IMR-90 (cell line): ENCODE results near the gene WDR89. TPM values are rescaled to one million over a fixed set of nuclear protein-coding genes. Genes with fewer than 3 reads are reported as not detected.
A peak's percentile ranks its signal among the peaks of the same experiment; 100 is the strongest.

Experiments
- ATAC-seq: fragments of 200-7000 bp; cut with Tn5 transposase; 2 replicates; pipeline ENCODE4 v1.9.1; 2020; ENCODE audit warnings: low read depth, mild to moderate bottlenecking, moderate library complexity
- BruUV-seq: library from RNA; stranded (reverse); fragments of 400-500 nt; replicated peaks from 2 replicates; lab custom pipeline; 2021; lab: Mats Ljungman, UMichigan
- CTCF ChIA-PET: fragments of 300-600 bp; formaldehyde crosslinking; extraction: SDS; loops from one replicate; lab custom pipeline; 2021; ENCODE audit warnings: antibody characterized with exemption; lab: Yijun Ruan, JAX
- POLR2A ChIA-PET: fragments of 300-600 bp; sonication (Branson Sonifier 250); formaldehyde crosslinking; loops from one replicate; lab custom pipeline; 2022; ENCODE audit warnings: antibody characterized with exemption; ENCODE audit not compliant: unreplicated experiment; lab: Charles Lee
- DNase-seq: peaks from one replicate; pipeline ENCODE4 v3.0.0; 2013
- H2AFZ ChIP-seq: replicated peaks from 2 replicates; pipeline ENCODE3; 2013; ENCODE audit warnings: low read length, mild to moderate bottlenecking; ENCODE audit not compliant: poor library complexity
- H2AK5ac ChIP-seq: 2 replicates; pipeline ENCODE4 v1.6.1; 2013; ENCODE audit warnings: low read depth, low read length, inconsistent platforms
- H2AK9ac ChIP-seq: replicated peaks from 2 replicates; pipeline ENCODE3; 2013; ENCODE audit warnings: mild to moderate bottlenecking, low read depth, low read length, moderate library complexity; ENCODE audit not compliant: poor library complexity
- H2BK120ac ChIP-seq: 2 replicates; pipeline ENCODE4 v1.6.1; 2013; ENCODE audit warnings: low read depth, low read length, inconsistent platforms
- H2BK15ac ChIP-seq: 3 replicates; pipeline ENCODE4 v1.6.1; 2013; ENCODE audit warnings: low read depth, low read length, inconsistent platforms
- H2BK20ac ChIP-seq: 2 replicates; pipeline ENCODE4 v1.6.1; 2013; ENCODE audit warnings: low read depth, mild to moderate bottlenecking, inconsistent platforms, low read length, moderate library complexity
- H2BK5ac ChIP-seq: 2 replicates; pipeline ENCODE4 v1.6.1; 2013; ENCODE audit warnings: mild to moderate bottlenecking, low read depth, low read length, inconsistent platforms; ENCODE audit not compliant: poor library complexity, severe bottlenecking
- H3K14ac ChIP-seq: replicated peaks from 2 replicates; pipeline ENCODE4 v1.6.1; 2013; ENCODE audit warnings: low read depth, low read length, inconsistent platforms
- H3K18ac ChIP-seq: 2 replicates; pipeline ENCODE4 v1.6.1; 2013; ENCODE audit warnings: low read depth, low read length, control low read depth
- H3K23ac ChIP-seq: 2 replicates; pipeline ENCODE4 v1.6.1; 2013; ENCODE audit warnings: low read depth, low read length, inconsistent platforms
- H3K27ac ChIP-seq: 2 replicates; pipeline ENCODE4 v1.5.1; 2013; ENCODE audit warnings: mild to moderate bottlenecking, control low read depth, low read length; ENCODE audit not compliant: insufficient read depth
- H3K27me3 ChIP-seq: 2 replicates; pipeline ENCODE4 v1.6.1; 2013; ENCODE audit warnings: low read length; ENCODE audit not compliant: control insufficient read depth, insufficient read depth
- H3K36me3 ChIP-seq: 2 replicates; pipeline ENCODE4 v1.6.1; 2013; ENCODE audit warnings: low read length, mixed read lengths; ENCODE audit not compliant: control insufficient read depth, insufficient read depth
- H3K4ac ChIP-seq: 2 replicates; pipeline ENCODE4 v1.6.1; 2013; ENCODE audit warnings: low read depth, low read length, inconsistent platforms
- H3K4me1 ChIP-seq: 2 replicates; pipeline ENCODE4 v1.6.1; 2013; ENCODE audit warnings: low read length, mixed read lengths; ENCODE audit not compliant: control insufficient read depth, insufficient read depth
- H3K4me2 ChIP-seq: 2 replicates; pipeline ENCODE4 v1.6.1; 2013; ENCODE audit warnings: low read depth, mild to moderate bottlenecking, control low read depth, low read length, moderate library complexity
- H3K4me3 ChIP-seq: 2 replicates; pipeline ENCODE4 v1.5.1; 2013; ENCODE audit warnings: low read depth, mild to moderate bottlenecking, control low read depth, low read length, moderate library complexity; ENCODE audit not compliant: insufficient read depth
- H3K56ac ChIP-seq: 2 replicates; pipeline ENCODE4 v1.6.1; 2013; ENCODE audit warnings: low read length, inconsistent platforms; ENCODE audit not compliant: insufficient read depth; ENCODE audit errors: extremely low read depth
- H3K79me1 ChIP-seq, 2 experiments: 2 replicates each; pipeline ENCODE4 v1.6.1; 2013; ENCODE audit warnings: low read length in 2 of 2, inconsistent platforms in 1 of 2, low read depth in 1 of 2
- H3K9ac ChIP-seq: 2 replicates; pipeline ENCODE4 v1.6.1; 2013; ENCODE audit warnings: low read depth, low read length, control low read depth
- H3K9me1 ChIP-seq: 2 replicates; pipeline ENCODE4 v1.6.1; 2013; ENCODE audit warnings: low read length, inconsistent platforms; ENCODE audit not compliant: insufficient read depth
- H3K9me3 ChIP-seq: 2 replicates; pipeline ENCODE4 v1.6.1; 2013; ENCODE audit warnings: low read length; ENCODE audit not compliant: control insufficient read depth, insufficient read depth
- H4K20me1 ChIP-seq: 2 replicates; pipeline ENCODE4 v1.6.1; 2013; ENCODE audit warnings: low read length, inconsistent platforms; ENCODE audit not compliant: insufficient read depth
- H4K5ac ChIP-seq: 2 replicates; pipeline ENCODE4 v1.6.1; 2013; ENCODE audit warnings: mild to moderate bottlenecking, low read depth, low read length, control low read depth
- H4K8ac ChIP-seq, 2 experiments: 2 replicates each; pipeline ENCODE4 v1.6.1; 2013; ENCODE audit warnings: low read depth in 2 of 2, low read length in 2 of 2, control low read depth in 1 of 2, inconsistent platforms in 1 of 2
- H4K91ac ChIP-seq: 2 replicates; pipeline ENCODE4 v1.6.1; 2013; ENCODE audit warnings: low read depth, low read length, inconsistent platforms; ENCODE audit not compliant: insufficient read depth
- BHLHE40 ChIP-seq: fragments of 150-350 bp; IDR thresholded peaks from 2 replicates; pipeline ENCODE4 v1.6.1; 2016; ENCODE audit warnings: mild to moderate bottlenecking, low read depth, low read length
- CEBPB ChIP-seq: IDR thresholded peaks from 2 replicates; pipeline ENCODE4 v1.6.1; 2012; ENCODE audit warnings: low read depth, low read length, improper control_type of control experiment
- CTCF ChIP-seq: conservative IDR thresholded peaks from 2 replicates; pipeline ENCODE4 v1.5.1; 2012; ENCODE audit warnings: mild to moderate bottlenecking, low read depth, low read length, improper control_type of control experiment
- ELK1 ChIP-seq: fragments of 150-350 bp; IDR thresholded peaks from 2 replicates; pipeline ENCODE4 v1.6.1; 2016; ENCODE audit warnings: low read depth, mild to moderate bottlenecking, low read length, moderate library complexity, borderline replicate concordance
- FOS ChIP-seq: fragments of 150-350 bp; IDR thresholded peaks from 2 replicates; pipeline ENCODE4 v1.6.1; 2016; ENCODE audit warnings: low read depth, low read length
- MAZ ChIP-seq: IDR thresholded peaks from 2 replicates; pipeline ENCODE4 v1.6.1; 2012; ENCODE audit warnings: low read depth, mild to moderate bottlenecking, low read length, improper control_type of control experiment, moderate library complexity, borderline replicate concordance
- MXI1 ChIP-seq: IDR thresholded peaks from 2 replicates; pipeline ENCODE4 v1.6.1; 2012; ENCODE audit warnings: low read depth, mild to moderate bottlenecking, low read length, moderate library complexity, borderline replicate concordance
- NFE2L2 ChIP-seq: fragments of 150-350 bp; IDR thresholded peaks from 2 replicates; pipeline ENCODE4 v1.6.1; 2016; ENCODE audit warnings: low read depth, mild to moderate bottlenecking, low read length
- POLR2A ChIP-seq: IDR thresholded peaks from 2 replicates; pipeline ENCODE4 v1.6.1; 2012; ENCODE audit warnings: mild to moderate bottlenecking, low read depth, low read length
- RAD21 ChIP-seq: IDR thresholded peaks from 2 replicates; pipeline ENCODE4 v1.6.1; 2012; ENCODE audit warnings: low read length, improper control_type of control experiment
- RCOR1 ChIP-seq: IDR thresholded peaks from 2 replicates; pipeline ENCODE4 v1.6.1; 2012; ENCODE audit warnings: mild to moderate bottlenecking, low read length, improper control_type of control experiment; ENCODE audit not compliant: insufficient replicate concordance
- RFX5 ChIP-seq: IDR thresholded peaks from 2 replicates; pipeline ENCODE4 v1.8.0; 2012; ENCODE audit warnings: low read depth, mild to moderate bottlenecking, low read length, moderate library complexity
- SMC3 ChIP-seq: fragments of 150-350 bp; IDR thresholded peaks from 2 replicates; pipeline ENCODE4 v1.6.1; 2016; ENCODE audit warnings: low read depth, mild to moderate bottlenecking, antibody characterized with exemption, low read length, moderate library complexity
- USF2 ChIP-seq: fragments of 150-350 bp; IDR thresholded peaks from 2 replicates; pipeline ENCODE4 v1.6.1; 2017; ENCODE audit warnings: mild to moderate bottlenecking, antibody characterized with exemption, low read length, low read depth
- WGBS, 2 experiments: methylation state at CpG; one replicate each; pipeline versions ENCODE4 v1.1.5 to v1.1.7; 2013; ENCODE audit warnings: missing lambda C conversion rate in 2 of 2; ENCODE audit not compliant: insufficient read length in 1 of 2; ENCODE audit errors: extremely low coverage in 2 of 2; 5-methylcytosine and 5-hydroxymethylcytosine counted together
- dilution Hi-C: fragments of 300-500 bp; cut with HindIII; formaldehyde crosslinking; loops from one replicate; pipeline ENCODE4 v1.14.3; 2018; ENCODE audit warnings: low sequenced_read_pairs; ENCODE audit not compliant: unreplicated experiment
- in situ Hi-C: fragments of 300-500 bp; cut with MboI; formaldehyde crosslinking; loops from 3 replicates; pipeline ENCODE4 v1.14.3; 2019; ENCODE audit warnings: low sequenced_read_pairs, inconsistent platforms, mixed read lengths
- intact Hi-C: fragments of 100-400 bp; cut with micrococcal nuclease; formaldehyde crosslinking; loops from 2 replicates; pipeline ENCODE4 v1.10.0; 2022
- polyA plus RNA-seq, 3 experiments: library from polyadenylated mRNA; depleted of rRNA; stranded (reverse); fragments of >200 nt; gene quantifications; 2 replicates each; pipeline ENCODE4 v1.2.3, GENCODE V29; 2012; ENCODE audit warnings: low replicate concordance in 1 of 3
- total RNA-seq: library from RNA; depleted of rRNA; stranded (reverse); fragments of >200 nt; gene quantifications from 2 replicates; pipeline ENCODE4 v1.2.3, GENCODE V29; 2012

Gene WDR89
- total and polyA plus RNA-seq, 2 of the 4 experiments (the other 2 are of a cell fraction) = 4.3 to 10.2 TPM

- Histone ChIP-seq H3K14ac (no peak overlapping the region), H4K5ac (no peak overlapping the region), H3K4me3 (no peak overlapping the region), H4K8ac (no peak overlapping the region), H3K4me2 (no peak overlapping the region), H3K4me1 (peaks cover 2% of the 10 kb centered on the region), H3K9me1 (peaks cover 6% of the 10 kb centered on the region), H2BK120ac (no peak overlapping the region), H2BK20ac (no peak overlapping the region), H2AK5ac (no peak overlapping the region), H3K27ac (no peak overlapping the region), H4K91ac (no peak overlapping the region), H4K20me1 (no peaks in the 10 kb centered on the region), H3K56ac (no peak overlapping the region), H3K9ac (no peak overlapping the region), H3K4ac (no peak overlapping the region), H2BK5ac (no peak overlapping the region), H3K36me3 (no peaks in the 10 kb centered on the region), H3K18ac (no peak overlapping the region), H3K23ac (no peak overlapping the region), H2AFZ (no peak overlapping the region), H3K9me3 (no peaks in the 10 kb centered on the region), H2AK9ac (no peak overlapping the region), H3K27me3 (no peaks in the 10 kb centered on the region), H3K79me1 (no peaks in the 10 kb centered on the region), H2BK15ac (no peak overlapping the region)
- dilution Hi-C loops (no loop called here), intact Hi-C loops (no loop called here), in situ Hi-C loops (no loop called here)
- no peak for TF ChIP-seq BHLHE40
- TF ChIP-seq SMC3 = no peak
- TF ChIP-seq USF2 = no peak
- TF ChIP-seq RCOR1 = no peak
- no peak for TF ChIP-seq MAZ
- no peak for TF ChIP-seq FOS
- no peak for TF ChIP-seq CEBPB
- no peak for TF ChIP-seq POLR2A
- TF ChIP-seq CTCF = no peak
- TF ChIP-seq ELK1 = no peak
- TF ChIP-seq RAD21 = no peak
- TF ChIP-seq MXI1 = no peak
- no peak for TF ChIP-seq NFE2L2
- TF ChIP-seq RFX5 = no peak
- no TSS peak for BruUV-seq
- DNase-seq = peak; percentile 67
- ATAC-seq = peak; percentile 53; the same call in 1 of the 2 replicates
- no CpG with 5 or more reads among the region's 3 CpGs for WGBS, 2 experiments
- POLR2A ChIA-PET = no interaction called here
- CTCF ChIA-PET = no interaction called here
These were observed 36.3 kb upstream of the WDR89 start for GRCh38 chr14:63677891-63678379.
